GM23248 (cell line): Measurements from ENCODE around the gene SLC51B. TPM values are rescaled to one million over a fixed set of nuclear protein-coding genes. Genes with fewer than 3 reads are reported as not detected.

ENCODE experiments used
- DNase-seq: peaks from one replicate; pipeline ENCODE4 v3.0.0-alpha.2; 2015
- H2AFZ ChIP-seq: fragments of 200-600 bp; sonication (generic); 2 replicates; pipeline ENCODE4 v1.6.1; 2016; ENCODE audit warnings: antibody characterized with exemption
- H3F3A ChIP-seq: fragments of 200-600 bp; sonication (generic); 2 replicates; pipeline ENCODE4 v1.6.1; 2016; ENCODE audit warnings: mild to moderate bottlenecking, antibody characterized with exemption, mixed run types; ENCODE audit not compliant: insufficient read depth
- H3K27ac ChIP-seq: fragments of 200-600 bp; sonication (generic); 2 replicates; pipeline ENCODE4 v1.5.1; 2016; ENCODE audit warnings: mild to moderate bottlenecking
- H3K27me3 ChIP-seq: fragments of 200-600 bp; sonication (generic); replicated peaks from 2 replicates; pipeline ENCODE4 v1.6.1; 2016; ENCODE audit warnings: mild to moderate bottlenecking; ENCODE audit not compliant: insufficient read depth
- H3K36me3 ChIP-seq: fragments of 200-600 bp; sonication (generic); 2 replicates; pipeline ENCODE4 v1.6.1; 2016; ENCODE audit warnings: low read depth, mild to moderate bottlenecking
- H3K4me1 ChIP-seq: fragments of 200-600 bp; sonication (generic); 2 replicates; pipeline ENCODE4 v1.6.1; 2016; ENCODE audit warnings: mild to moderate bottlenecking; ENCODE audit not compliant: insufficient read depth
- H3K4me2 ChIP-seq: fragments of 200-600 bp; sonication (generic); one replicate; pipeline ENCODE4 v1.6.1; 2016; ENCODE audit warnings: mild to moderate bottlenecking; ENCODE audit not compliant: unreplicated experiment
- H3K4me3 ChIP-seq: fragments of 200-600 bp; sonication (generic); 2 replicates; pipeline ENCODE4 v1.5.1; 2016; ENCODE audit warnings: mild to moderate bottlenecking
- H3K79me2 ChIP-seq: fragments of 200-600 bp; sonication (generic); 2 replicates; pipeline ENCODE4 v1.6.1; 2016; ENCODE audit warnings: mild to moderate bottlenecking; ENCODE audit not compliant: insufficient read depth
- H3K9ac ChIP-seq: fragments of 200-600 bp; sonication (generic); 2 replicates; pipeline ENCODE4 v1.6.1; 2016; ENCODE audit warnings: mild to moderate bottlenecking
- H3K9me2 ChIP-seq: fragments of 200-600 bp; sonication (generic); 2 replicates; pipeline ENCODE4 v1.6.1; 2016; ENCODE audit warnings: mixed run types, mild to moderate bottlenecking, moderate library complexity; ENCODE audit not compliant: insufficient read depth
- H3K9me3 ChIP-seq: fragments of 200-600 bp; sonication (generic); one replicate; pipeline ENCODE4 v1.6.1; 2017; ENCODE audit warnings: low read depth
- H4K20me1 ChIP-seq: fragments of 200-600 bp; sonication (generic); 2 replicates; pipeline ENCODE4 v1.6.0; 2016; ENCODE audit not compliant: insufficient read depth
- EZH2 ChIP-seq: fragments of 200-600 bp; sonication (generic); IDR thresholded peaks from 2 replicates; pipeline ENCODE4 v1.6.1; 2018; ENCODE audit warnings: antibody characterized with exemption, mild to moderate bottlenecking; ENCODE audit not compliant: insufficient read depth, poor library complexity, severe bottlenecking
- EZH2phosphoT487 ChIP-seq: fragments of 200-600 bp; sonication (generic); IDR thresholded peaks from 2 replicates; pipeline ENCODE4 v1.6.1; 2018; ENCODE audit warnings: antibody characterized with exemption, moderate library complexity, mild to moderate bottlenecking, low read depth; ENCODE audit not compliant: insufficient read depth
- WGBS, 2 experiments: methylation state at CpG; one replicate each; pipeline ENCODE4 v1.1.6; 2015 to 2017; ENCODE audit warnings: low lambda C conversion rate in 2 of 2, low coverage in 1 of 2; ENCODE audit errors: missing lambda C conversion rate in 2 of 2; 5-methylcytosine and 5-hydroxymethylcytosine counted together
- in situ Hi-C: fragments of 300-500 bp; cut with MboI; formaldehyde crosslinking; loops from 2 replicates; pipeline ENCODE4 v1.15.0; 2020
- polyA plus RNA-seq: library from polyadenylated mRNA; unstranded; fragments of >200 nt; fragmentation: Nextera tagmentation; extraction: Ambion mirVana; gene quantifications from 2 replicates; pipeline ENCODE4 v1.2.1, GENCODE V29; 2016
- total RNA-seq: library from RNA; depleted of rRNA; stranded (reverse); fragments of >200 nt; shearing (Covaris generic); gene quantifications from 2 replicates; pipeline ENCODE4 v1.2.3, GENCODE V29; 2014

Gene SLC51B
- total and polyA plus RNA-seq, 2 experiments from 2014 or later: not detected

DNA sequence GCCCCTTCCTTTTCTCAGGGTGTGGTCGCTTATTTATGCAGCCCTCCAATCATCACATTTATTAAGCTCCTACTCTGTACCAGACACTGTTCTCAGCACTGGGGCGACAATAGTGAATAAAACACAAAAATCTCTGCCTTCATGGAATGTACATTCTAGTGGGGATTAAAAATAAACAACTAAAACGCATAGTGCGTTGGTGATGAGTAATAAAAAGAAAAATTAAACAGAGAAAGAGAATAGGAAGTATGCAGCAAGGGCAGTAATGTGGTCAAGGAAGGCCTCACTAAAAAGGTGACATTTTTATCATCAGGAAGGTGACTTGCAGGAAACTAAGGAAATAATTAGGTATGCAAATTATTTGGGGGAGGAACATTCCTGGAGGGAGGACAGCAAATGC is 5.1 kb downstream of the SLC51B start:
- peaks cover 4% of the 10 kb centered on the region; the same call in 1 of the 2 replicates for H3K4me1 ChIP-seq
- H3K9ac ChIP-seq: no peak overlapping the region
- DNase-seq: no peak

DNA sequence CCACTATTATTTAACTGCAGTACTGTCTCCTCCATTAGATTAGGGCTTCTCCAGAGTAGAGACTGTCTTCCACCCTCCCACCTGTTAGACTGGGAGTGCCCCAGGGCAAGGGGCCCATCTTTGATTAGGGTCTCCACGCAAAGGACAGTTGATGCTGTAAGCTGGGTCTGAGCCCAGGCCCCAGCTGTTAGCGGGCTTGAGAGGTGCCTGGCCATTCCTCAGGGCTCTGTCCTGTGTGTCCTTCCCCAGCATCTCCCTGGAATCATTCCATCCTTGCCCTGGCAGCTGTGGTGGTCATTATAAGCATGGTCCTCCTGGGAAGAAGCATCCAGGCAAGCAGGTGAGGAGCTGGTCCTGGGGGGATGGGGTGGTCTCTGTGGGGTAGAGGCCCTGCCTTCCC is 6.1 kb downstream of the SLC51B start:
- Histone ChIP-seq H2AFZ (no peak overlapping the region), H3K4me2 (no peak overlapping the region), H3K9me2 (no peaks in the 10 kb centered on the region), H3K27ac (no peak overlapping the region), H3K9me3 (no peaks in the 10 kb centered on the region), H3K27me3 (no peaks in the 10 kb centered on the region), H3K4me3 (no peak overlapping the region), H3K4me1 (peaks cover 4% of the 10 kb centered on the region; the same call in 1 of the 2 replicates), H3K79me2 (no peaks in the 10 kb centered on the region), H3K9ac (no peak overlapping the region), H3K36me3 (no peaks in the 10 kb centered on the region), H3F3A (no peaks in the 10 kb centered on the region; the same call in 1 of the 2 replicates), H4K20me1 (no peaks in the 10 kb centered on the region)
- 83 to 92% methylated on average over 2 of the region's 2 CpGs for WGBS, 2 experiments
- DNase-seq: no peak
- TF ChIP-seq EZH2 (no peak), EZH2phosphoT487 (no peak)
- in situ Hi-C loops: no loop called here

More for the DNA sequence above, 5.1 kb downstream of the SLC51B start:
- in situ Hi-C loops: no loop called here
- no peaks in the 10 kb centered on the region for H3K9me2 ChIP-seq
- no peak overlapping the region for H3K4me2 ChIP-seq
- no peaks in the 10 kb centered on the region for H3K9me3 ChIP-seq
- H3K27ac ChIP-seq: no peak overlapping the region
- no peaks in the 10 kb centered on the region for H3K27me3 ChIP-seq
- H3K36me3 ChIP-seq: no peaks in the 10 kb centered on the region
- no peaks in the 10 kb centered on the region for H3K79me2 ChIP-seq
- H4K20me1 ChIP-seq: no peaks in the 10 kb centered on the region
- no peaks in the 10 kb centered on the region for H3F3A ChIP-seq
- no peak for TF ChIP-seq EZH2phosphoT487
- no peak for TF ChIP-seq EZH2
- 67 to 83% methylated on average over 4 of the region's 4 CpGs for WGBS, 2 experiments
- no peak overlapping the region for H3K4me3 ChIP-seq
- no peak overlapping the region for H2AFZ ChIP-seq

DNA sequence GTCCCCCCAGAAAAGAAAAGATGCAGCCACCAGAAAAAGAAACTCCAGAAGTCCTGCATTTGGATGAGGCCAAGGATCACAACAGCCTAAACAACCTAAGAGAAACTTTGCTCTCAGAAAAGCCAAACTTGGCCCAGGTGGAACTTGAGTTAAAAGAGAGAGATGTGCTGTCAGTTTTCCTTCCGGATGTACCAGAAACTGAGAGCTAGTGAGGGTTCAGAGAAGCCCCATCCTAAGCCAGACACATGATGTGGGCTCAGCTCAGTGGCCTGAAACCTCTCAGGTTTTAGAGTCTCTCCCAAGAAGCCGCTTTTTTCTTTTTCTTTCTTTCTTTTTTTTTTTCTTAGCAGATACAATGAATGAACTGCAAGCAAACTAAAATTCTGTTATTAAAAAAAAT is 7.8 kb downstream of the SLC51B start:
- peaks cover 4% of the 10 kb centered on the region; the same call in 1 of the 2 replicates for H3K4me1 ChIP-seq
- in situ Hi-C loops: no loop called here
- H3K4me2 ChIP-seq: no peak overlapping the region
- WGBS, 2 experiments: 70 to 87% methylated on average over 2 of the region's 2 CpGs
- no peaks in the 10 kb centered on the region; the same call in none of the 2 replicates for H3F3A ChIP-seq
- TF ChIP-seq EZH2 (no peak), EZH2phosphoT487 (no peak)
- no peak overlapping the region for H3K9ac ChIP-seq
- no peaks in the 10 kb centered on the region for H3K9me3 ChIP-seq
- no peaks in the 10 kb centered on the region for H4K20me1 ChIP-seq
- no peaks in the 10 kb centered on the region for H3K36me3 ChIP-seq
- H2AFZ ChIP-seq: no peak overlapping the region
- no peaks in the 10 kb centered on the region for H3K9me2 ChIP-seq
- H3K27me3 ChIP-seq: no peaks in the 10 kb centered on the region
- H3K79me2 ChIP-seq: no peaks in the 10 kb centered on the region
- no peak overlapping the region for H3K4me3 ChIP-seq
- H3K27ac ChIP-seq: no peak overlapping the region
- DNase-seq: no peak

DNA sequence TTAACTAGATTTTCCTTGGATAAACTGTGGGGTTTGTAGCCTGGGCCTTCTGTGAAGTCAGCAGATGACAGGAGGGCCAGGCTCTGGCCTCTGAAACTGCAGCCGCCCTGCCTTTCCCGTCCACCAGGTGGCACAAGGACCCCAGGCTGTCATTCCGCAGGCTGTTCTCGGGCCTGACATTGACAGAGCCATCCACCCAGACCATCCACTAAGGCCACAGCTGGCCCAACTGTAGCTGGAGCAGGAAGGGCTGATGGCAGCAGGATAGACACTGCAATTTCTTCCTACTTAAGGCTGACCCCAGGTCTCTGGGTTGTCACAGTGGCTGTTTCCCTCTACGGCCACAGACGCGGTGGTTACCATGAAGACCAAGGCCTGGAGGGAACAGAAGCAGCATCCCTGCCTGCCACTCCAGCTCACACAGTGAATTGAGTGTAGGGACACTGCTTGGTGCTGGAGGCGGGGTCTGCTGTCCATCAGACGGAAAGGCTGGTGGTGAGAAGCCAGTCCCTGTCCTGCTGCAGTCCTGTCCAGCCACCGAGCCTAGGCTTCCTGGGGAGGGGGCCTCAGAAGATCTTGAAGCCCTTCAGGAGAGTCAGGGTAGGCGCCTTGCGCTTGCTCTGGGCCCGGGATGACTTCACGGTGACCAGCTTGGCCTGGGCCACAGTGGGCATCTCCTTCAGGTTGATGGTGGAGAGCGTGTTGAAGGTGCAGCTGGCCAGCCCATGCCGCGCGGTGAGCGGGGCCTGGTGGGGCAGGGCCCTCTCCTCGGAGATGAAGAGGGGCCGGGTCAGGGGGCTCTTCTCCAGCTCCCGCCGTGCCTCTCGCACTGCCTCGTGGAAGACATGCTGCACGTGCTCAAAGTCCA is 9.4 kb downstream of the SLC51B start:
- Histone ChIP-seq H3K27ac (no peak overlapping the region), H3K4me3 (no peak overlapping the region), H3K4me1 (peaks cover 2% of the 10 kb centered on the region; the same call in 1 of the 2 replicates), H4K20me1 (no peaks in the 10 kb centered on the region), H3K9me2 (no peaks in the 10 kb centered on the region), H3K36me3 (no peaks in the 10 kb centered on the region), H3K27me3 (no peaks in the 10 kb centered on the region), H3K4me2 (no peak overlapping the region), H3K9me3 (no peaks in the 10 kb centered on the region), H3K9ac (no peak overlapping the region), H2AFZ (no peak overlapping the region), H3K79me2 (no peaks in the 10 kb centered on the region), H3F3A (no peaks in the 10 kb centered on the region; the same call in none of the 2 replicates)
- DNase-seq: peak; percentile 82
- in situ Hi-C loops: no loop called here
- WGBS, 2 experiments: 64 to 68% methylated on average over 25 to 26 of the region's 26 CpGs
- TF ChIP-seq EZH2 (no peak), EZH2phosphoT487 (no peak)
